ENCODE data around the gene HK1.
A peak's percentile ranks its signal among the peaks of the same experiment; 100 is the strongest.

HK1 gene

GRCh38 chr10:69411476-69411875, 133.2 kb downstream of the HK1 start:
- H3K27ac Mint-ChIP-seq, result no peak overlapping the region
- peaks cover 12% of the 10 kb centered on the region for H3K27me3 Mint-ChIP-seq
- H3K4me1 Mint-ChIP-seq, result peaks cover 30% of the 10 kb centered on the region
- CTCF ChIA-PET, result interaction anchor here (1.0 to 1.2 kb wide), 3 partner anchors 10 to 94 kb away, joined by 3 to 4 read pairs (median 3); no protein-coding TSS in a partner anchor
- no peak for DNase-seq
- H3K9me3 Mint-ChIP-seq, result no peaks in the 10 kb centered on the region
- no peaks in the 10 kb centered on the region for H3K36me3 Mint-ChIP-seq
- H3K4me3 Mint-ChIP-seq, result no peak overlapping the region

GRCh38 chr10:69412232-69412790, 134.0 kb downstream of the HK1 start:
- Mint-ChIP-seq H3K27me3 (peaks cover 16% of the 10 kb centered on the region), H3K9me3 (no peaks in the 10 kb centered on the region), H3K36me3 (no peaks in the 10 kb centered on the region), H3K4me3 (no peak overlapping the region), H3K4me1 (peaks cover 28% of the 10 kb centered on the region), H3K27ac (no peak overlapping the region)
- DNase-seq, result no peak
- CTCF ChIA-PET, result interaction anchor here (1.0 to 1.2 kb wide), 3 partner anchors 9 to 93 kb away, joined by 3 to 4 read pairs (median 3); no protein-coding TSS in a partner anchor

GRCh38 chr10:69413221-69413865, 135.0 kb downstream of the HK1 start:
- H3K27me3 Mint-ChIP-seq, result peaks cover 18% of the 10 kb centered on the region
- H3K4me3 Mint-ChIP-seq, result no peak overlapping the region
- H3K36me3 Mint-ChIP-seq, result no peaks in the 10 kb centered on the region
- CTCF ChIA-PET, result interaction anchor here (1.0 kb wide), 1 partner anchor 95 kb away, joined by 5 read pairs; no protein-coding TSS in a partner anchor
- H3K9me3 Mint-ChIP-seq, result no peaks in the 10 kb centered on the region
- H3K27ac Mint-ChIP-seq, result no peak overlapping the region
- peak; percentile 55 for DNase-seq
- H3K4me1 Mint-ChIP-seq, result peaks cover 22% of the 10 kb centered on the region

DNA sequence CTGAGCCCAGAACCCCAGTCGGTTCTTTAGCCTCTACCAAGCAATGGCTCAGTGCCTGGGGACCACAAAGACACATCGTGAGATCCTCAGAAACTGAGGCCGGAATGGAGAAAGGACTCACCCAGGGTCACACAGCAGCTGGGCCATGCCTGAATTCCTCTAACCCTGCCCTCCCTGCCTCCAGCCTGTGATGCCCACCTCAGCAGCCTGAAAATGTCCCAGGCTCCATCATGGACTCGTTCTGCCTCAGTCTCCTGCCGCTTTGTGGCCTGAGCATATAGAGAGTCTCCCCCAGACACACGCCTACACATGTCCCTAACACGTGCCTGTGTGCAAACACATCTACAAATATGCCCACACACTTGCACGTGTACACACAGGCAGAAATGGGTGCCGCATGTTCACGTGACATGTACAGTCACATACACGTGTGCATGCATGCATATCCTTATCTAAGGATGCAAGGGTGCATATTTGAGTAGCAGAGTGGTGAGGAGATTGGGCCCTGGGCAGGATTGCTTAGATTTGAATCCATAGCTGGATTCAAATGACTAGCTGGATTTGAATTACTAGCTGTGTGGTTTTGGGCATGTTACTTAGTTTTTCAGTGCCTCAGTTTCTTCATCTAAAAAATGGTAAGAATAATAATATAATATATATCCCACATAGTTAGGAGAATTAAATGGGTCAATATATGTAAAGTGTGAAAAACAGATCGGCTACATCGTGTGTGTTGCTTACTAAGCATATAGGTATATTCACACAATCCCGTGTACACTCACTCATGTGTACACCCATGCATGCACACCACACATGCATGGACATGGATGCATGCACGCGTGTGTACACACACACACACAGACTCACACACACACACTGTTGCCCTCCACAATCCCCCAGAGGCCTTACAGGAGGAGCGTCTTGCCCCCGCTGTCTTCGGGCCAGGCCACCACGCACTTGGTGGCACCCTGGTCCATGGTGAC, 136.0 kb downstream of the HK1 start:
- H3K27ac Mint-ChIP-seq, result no peak overlapping the region
- peaks cover 18% of the 10 kb centered on the region for H3K27me3 Mint-ChIP-seq
- H3K4me3 Mint-ChIP-seq, result no peak overlapping the region
- CTCF ChIA-PET, result interaction anchor here (1.0 kb wide), 1 partner anchor 94 kb away, joined by 5 read pairs; no protein-coding TSS in a partner anchor
- H3K9me3 Mint-ChIP-seq, result no peaks in the 10 kb centered on the region
- no peak for DNase-seq
- peaks cover 13% of the 10 kb centered on the region for H3K4me1 Mint-ChIP-seq
- H3K36me3 Mint-ChIP-seq, result no peaks in the 10 kb centered on the region

- Mint-ChIP-seq H3K9me3 (no peaks in the 10 kb centered on the region), H3K27me3 (peaks cover 18% of the 10 kb centered on the region), H3K4me3 (no peak overlapping the region), H3K4me1 (peaks cover 8% of the 10 kb centered on the region), H3K36me3 (no peaks in the 10 kb centered on the region), H3K27ac (no peak overlapping the region)
- CTCF ChIA-PET, result no interaction called here
- no peak for DNase-seq
Observed at GRCh38 chr10:69415049-69415448, 136.8 kb downstream of the HK1 start.

GRCh38 chr10:69415951-69416350, 137.7 kb downstream of the HK1 start:
- CTCF ChIA-PET, result no interaction called here

DNA sequence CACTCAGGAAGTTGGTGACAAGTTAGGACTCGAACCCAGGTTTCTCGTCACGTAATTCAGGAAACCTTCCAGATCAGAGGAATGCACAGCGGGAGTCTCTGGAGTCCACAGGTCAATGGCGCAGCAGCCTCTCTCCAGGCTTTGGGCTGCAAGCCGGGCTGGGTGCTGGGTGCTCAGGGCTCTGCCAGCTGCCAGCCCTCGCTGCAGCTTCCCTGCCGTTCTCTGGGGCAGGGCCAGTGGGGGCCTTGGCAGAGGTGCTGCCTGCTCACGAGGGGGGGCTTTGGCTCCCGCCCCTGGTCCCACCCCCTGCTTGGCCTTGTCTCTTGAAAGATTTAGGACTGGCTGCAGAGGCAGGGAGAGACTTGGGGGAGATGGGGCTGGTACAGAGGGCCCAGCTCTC, 138.4 kb downstream of the HK1 start, which contains the start of gene TACR2:
TSS of gene TACR2 (minus strand) at position 224 of the 400 bp plus-strand sequence. CDS start 595 bp downstream, outside the sequence.
- Mint-ChIP-seq H3K9me3 (no peaks in the 10 kb centered on the region), H3K36me3 (no peaks in the 10 kb centered on the region), H3K4me1 (peaks cover 6% of the 10 kb centered on the region), H3K27ac (no peak within 1 kb of the TSS), H3K27me3 (peaks cover 19% of the 10 kb centered on the region), H3K4me3 (no peak within 1 kb of the TSS)
- CTCF ChIA-PET, result interaction anchor here (1.6 kb wide), 1 partner anchor 90 kb away, joined by 6 read pairs; no protein-coding TSS in a partner anchor
- DNase-seq, result no peak

More at GRCh38 chr10:69415951-69416350, 137.7 kb downstream of the HK1 start:
- Mint-ChIP-seq H3K9me3 (no peaks in the 10 kb centered on the region), H3K4me3 (no peak overlapping the region), H3K36me3 (no peaks in the 10 kb centered on the region), H3K27me3 (peaks cover 18% of the 10 kb centered on the region), H3K4me1 (peaks cover 5% of the 10 kb centered on the region), H3K27ac (no peak overlapping the region)
- DNase-seq, result no peak

DNA sequence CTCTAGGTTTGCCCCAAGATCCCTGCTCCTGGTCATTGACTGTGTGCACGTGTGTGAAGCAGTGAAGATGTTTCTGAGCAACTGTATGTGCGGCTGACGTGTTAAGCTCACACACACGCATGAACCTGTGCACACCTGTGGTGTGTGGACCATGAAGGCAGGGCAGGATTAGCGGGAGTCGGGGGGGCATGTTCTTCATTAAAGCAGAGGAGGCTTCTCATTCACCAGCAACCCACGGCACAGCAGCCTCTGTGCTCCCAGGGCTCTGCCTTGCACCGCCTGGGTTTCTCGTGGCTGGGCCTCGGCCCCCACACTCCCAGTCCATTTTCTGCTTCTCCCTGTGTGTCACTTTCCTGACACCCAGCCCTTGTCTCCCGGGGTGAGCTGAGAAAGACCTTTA, 139.2 kb downstream of the HK1 start:
- Mint-ChIP-seq H3K9me3 (no peaks in the 10 kb centered on the region), H3K27me3 (peaks cover 27% of the 10 kb centered on the region), H3K36me3 (no peaks in the 10 kb centered on the region), H3K4me1 (peaks cover 13% of the 10 kb centered on the region), H3K27ac (no peak overlapping the region), H3K4me3 (no peak overlapping the region)
- DNase-seq, result no peak
- CTCF ChIA-PET, result interaction anchor here (1.6 to 2.4 kb wide), 2 partner anchors 10 to 89 kb away, joined by 6 to 8 read pairs; no protein-coding TSS in a partner anchor

DNA sequence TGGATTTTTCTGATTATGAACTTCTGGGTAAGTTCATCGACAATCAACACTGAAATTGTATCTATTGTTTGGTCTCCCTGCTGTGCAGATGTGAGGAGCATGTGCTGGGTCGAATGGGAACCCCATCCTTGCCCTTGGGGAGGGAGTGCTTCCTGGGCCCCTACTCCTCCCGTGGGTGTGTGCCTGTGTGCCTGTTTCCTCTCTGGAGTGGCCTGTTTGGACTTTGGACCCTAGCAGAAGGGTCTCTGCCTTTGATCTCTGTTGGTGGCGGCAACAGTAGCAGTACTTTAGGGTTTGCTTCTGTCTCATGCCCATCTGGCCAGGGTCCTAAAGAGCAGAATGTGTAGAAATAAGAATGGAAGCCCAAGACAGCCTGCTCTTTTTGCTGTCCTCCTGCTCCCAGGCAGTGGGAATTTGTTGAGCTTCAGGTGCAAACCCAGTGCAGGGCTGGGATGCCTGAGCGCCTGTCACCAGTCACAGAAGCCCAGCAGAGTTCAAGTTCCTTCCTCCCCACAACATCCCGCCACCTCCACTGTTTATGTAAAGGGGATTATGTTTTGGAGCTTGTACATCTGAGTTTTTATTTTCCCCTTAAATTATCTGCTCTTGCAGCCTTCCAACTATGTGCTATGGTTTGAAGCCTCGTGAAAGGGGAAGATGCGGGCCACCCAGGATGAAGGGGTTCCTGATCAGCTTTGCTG, 139.9 kb downstream of the HK1 start:
- CTCF ChIA-PET, result interaction anchor here (1.6 to 2.4 kb wide), 3 partner anchors 9 to 89 kb away, joined by 3 to 8 read pairs (median 6); no protein-coding TSS in a partner anchor
- Mint-ChIP-seq H3K9me3 (no peaks in the 10 kb centered on the region), H3K4me1 (peaks cover 13% of the 10 kb centered on the region), H3K36me3 (no peaks in the 10 kb centered on the region), H3K27me3 (peaks cover 27% of the 10 kb centered on the region), H3K4me3 (no peak overlapping the region), H3K27ac (no peak overlapping the region)
- no peak for DNase-seq

GRCh38 chr10:69419096-69419743, 140.9 kb downstream of the HK1 start:
- DNase-seq, result no peak
- no peaks in the 10 kb centered on the region for H3K9me3 Mint-ChIP-seq
- H3K36me3 Mint-ChIP-seq, result no peaks in the 10 kb centered on the region
- H3K27me3 Mint-ChIP-seq, result peaks cover 27% of the 10 kb centered on the region
- H3K4me1 Mint-ChIP-seq, result peaks cover 19% of the 10 kb centered on the region
- no peak overlapping the region for H3K27ac Mint-ChIP-seq
- H3K4me3 Mint-ChIP-seq, result no peak overlapping the region
- CTCF ChIA-PET, result interaction anchor here (1.7 to 2.4 kb wide), 2 partner anchors 8 to 13 kb away, joined by 3 to 8 read pairs; no protein-coding TSS in a partner anchor

- Mint-ChIP-seq H3K36me3 (no peaks in the 10 kb centered on the region), H3K4me1 (peaks cover 22% of the 10 kb centered on the region), H3K4me3 (no peak overlapping the region), H3K27ac (no peak overlapping the region), H3K27me3 (peaks cover 27% of the 10 kb centered on the region), H3K9me3 (no peaks in the 10 kb centered on the region)
- no peak for DNase-seq
- CTCF ChIA-PET, result interaction anchor here (1.7 kb wide), 1 partner anchor 14 kb away, joined by 3 read pairs; no protein-coding TSS in a partner anchor
Observed at GRCh38 chr10:69419744-69420126, 141.4 kb downstream of the HK1 start.

- Mint-ChIP-seq H3K27me3 (peaks cover 16% of the 10 kb centered on the region), H3K36me3 (no peaks in the 10 kb centered on the region), H3K4me3 (no peak overlapping the region), H3K9me3 (no peaks in the 10 kb centered on the region), H3K27ac (no peak overlapping the region), H3K4me1 (peaks cover 43% of the 10 kb centered on the region)
- DNase-seq, result no peak
- CTCF ChIA-PET, result interaction anchor here (0.7 to 1.5 kb wide), 4 partner anchors 10 to 93 kb away, joined by 3 to 4 read pairs (median 4); no protein-coding TSS in a partner anchor
Observed at GRCh38 chr10:69421611-69422308, 143.5 kb downstream of the HK1 start.
